Astrocyte of the cerebellum (primary cell): Measurements from ENCODE around the gene KDM4B.

Source experiments
- DNase-seq: peaks from one replicate; pipeline ENCODE4 v3.0.0-alpha.2; 2011; ENCODE audit warnings: low read depth
- H3K4me3 ChIP-seq: 2 replicates; pipeline ENCODE4 v1.5.1; 2011; ENCODE audit warnings: mild to moderate bottlenecking, low read depth, low read length, moderate library complexity
- CTCF ChIP-seq: IDR thresholded peaks from 2 replicates; pipeline ENCODE4 v1.5.1; 2012; ENCODE audit warnings: low read length, low read depth, moderate library complexity, mild to moderate bottlenecking; ENCODE audit errors: missing control alignments
- in situ Hi-C: cut with HindIII; loops from 2 replicates; pipeline ENCODE4 v1.10.0; 2017; ENCODE audit warnings: low sequenced_read_pairs

KDM4B gene

GRCh38 chr19:4990306-4990705, 21.4 kb downstream of the KDM4B start:
- DNase-seq = no peak
- no peak overlapping the region for H3K4me3 ChIP-seq
- no peak for TF ChIP-seq CTCF
- in situ Hi-C loops = no loop called here

- no peak overlapping the region for H3K4me3 ChIP-seq
- TF ChIP-seq CTCF = no peak
- in situ Hi-C loops = no loop called here
- no peak for DNase-seq
These were observed 22.6 kb downstream of the KDM4B start for GRCh38 chr19:4991538-4991937.

- no peak for TF ChIP-seq CTCF
- H3K4me3 ChIP-seq = no peak overlapping the region
- no peak for DNase-seq
- in situ Hi-C loops = no loop called here
These were observed 23.2 kb downstream of the KDM4B start for GRCh38 chr19:4991996-4992698.

- DNase-seq = no peak
- in situ Hi-C loops = no loop called here
- no peak overlapping the region for H3K4me3 ChIP-seq
- no peak for TF ChIP-seq CTCF
These were observed 24.8 kb downstream of the KDM4B start for GRCh38 chr19:4993683-4994082.

GRCh38 chr19:4996701-4997100, 27.8 kb downstream of the KDM4B start:
- in situ Hi-C loops = no loop called here
- no peak for DNase-seq
- no peak overlapping the region for H3K4me3 ChIP-seq
- no peak for TF ChIP-seq CTCF

- in situ Hi-C loops = no loop called here
- H3K4me3 ChIP-seq = no peak overlapping the region
- no peak for DNase-seq
- no peak for TF ChIP-seq CTCF
These were observed 28.4 kb downstream of the KDM4B start for GRCh38 chr19:4997297-4997696.

- no peak for TF ChIP-seq CTCF
- in situ Hi-C loops = no loop called here
- no peak overlapping the region for H3K4me3 ChIP-seq
- no peak for DNase-seq
These were observed 31.3 kb downstream of the KDM4B start for GRCh38 chr19:5000120-5000611.
